ENCODE results near the gene DDX43.

- TF ChIP-seq CTCF (IDR thresholded peaks at IDR 0.05) (no peak), TCF7L2 (IDR thresholded peaks at IDR 0.05; ENCODE audit: low read depth, low read length) (no peak), REST (IDR thresholded peaks at IDR 0.05; ENCODE audit: insufficient read depth in 1 of 2, low read depth in 2 of 2, low read length in 1 of 2) (no peak), SIN3A (IDR thresholded peaks at IDR 0.05; ENCODE audit: borderline replicate concordance, insufficient read depth, low read depth, low read length) (no peak)
Observed at GRCh38 chr6:73421534-73421933, 26.9 kb downstream of the DDX43 start.

Measured in Panc1 (cell line).